CD4-positive, alpha-beta memory T cell (primary cell): ENCODE measurements around the gene CRYGB. TPM values are rescaled to one million over a fixed set of nuclear protein-coding genes. Genes with fewer than 3 reads are reported as not detected.

ENCODE experiments used
- CTCF ChIA-PET: fragments of 350-600 bp; sonication (Branson Sonifier 250); formaldehyde crosslinking; loops from one replicate; lab custom pipeline; 2021; ENCODE audit warnings: inconsistent platforms; ENCODE audit not compliant: partially characterized antibody; lab: Charles Lee
- POLR2A ChIA-PET: fragments of 350-600 bp; sonication (Branson Sonifier 250); formaldehyde crosslinking; loops from one replicate; lab custom pipeline; 2021; ENCODE audit not compliant: partially characterized antibody; lab: Charles Lee
- DNase-seq, 5 donors: peaks; one replicate each; pipeline versions ENCODE4 v3.0.0 to v3.0.0-alpha.2; 2020 to 2022; ENCODE audit warnings: mixed read lengths in 1 of 5
- H3K27ac ChIP-seq: one replicate; pipeline ENCODE4 v1.7.0; 2013; ENCODE audit warnings: low read depth, low read length
- H3K27me3 ChIP-seq: 2 replicates; pipeline ENCODE4 v1.7.0; 2013; ENCODE audit warnings: mild to moderate bottlenecking, low read length, moderate library complexity; ENCODE audit not compliant: insufficient read depth
- H3K36me3 ChIP-seq: 2 replicates; pipeline ENCODE4 v1.7.0; 2013; ENCODE audit warnings: mild to moderate bottlenecking, low read length, moderate library complexity; ENCODE audit not compliant: insufficient read depth
- H3K4me1 ChIP-seq: 2 replicates; pipeline ENCODE4 v1.7.0; 2013; ENCODE audit warnings: mild to moderate bottlenecking, low read length, moderate library complexity; ENCODE audit not compliant: insufficient read depth
- H3K4me3 ChIP-seq, 2 donors: one replicate each; pipeline ENCODE4 v1.7.0; 2013; ENCODE audit warnings: low read length in 2 of 2, mild to moderate bottlenecking in 1 of 2
- H3K9me3 ChIP-seq, 2 donors: one replicate each; pipeline ENCODE4 v1.7.0; 2013; ENCODE audit warnings: low read length in 2 of 2, control low read depth in 1 of 2; ENCODE audit not compliant: control insufficient read depth in 1 of 2
- H3K27ac Mint-ChIP-seq, 7 donors: one replicate each; pipeline ENCODE4 v1.8.0; 2020 to 2021; ENCODE audit warnings: mixed read lengths in 7 of 7, mild to moderate bottlenecking in 6 of 7, inconsistent platforms in 3 of 7, moderate library complexity in 3 of 7
- H3K27me3 Mint-ChIP-seq, 2 donors: one replicate each; pipeline ENCODE4 v1.8.0; 2020 to 2021; ENCODE audit warnings: mixed read lengths in 2 of 2
- H3K36me3 Mint-ChIP-seq, 2 donors: one replicate each; pipeline ENCODE4 v1.8.0; 2020 to 2021; ENCODE audit warnings: mixed read lengths in 2 of 2, inconsistent platforms in 1 of 2, mild to moderate bottlenecking in 1 of 2
- H3K4me1 Mint-ChIP-seq, 4 donors: one replicate each; pipeline ENCODE4 v1.8.0; 2020 to 2021; ENCODE audit warnings: mixed read lengths in 4 of 4, mild to moderate bottlenecking in 1 of 4
- H3K4me3 Mint-ChIP-seq, 8 donors: one replicate each; pipeline ENCODE4 v1.8.0; 2020 to 2021; ENCODE audit warnings: mixed read lengths in 8 of 8, mild to moderate bottlenecking in 7 of 8, moderate library complexity in 6 of 8, inconsistent platforms in 3 of 8
- H3K9me3 Mint-ChIP-seq, 8 donors: one replicate each; pipeline ENCODE4 v1.8.0; 2020 to 2021; ENCODE audit warnings: mixed read lengths in 8 of 8, mild to moderate bottlenecking in 5 of 8, inconsistent platforms in 3 of 8, moderate library complexity in 1 of 8
- intact Hi-C: fragments of 100-400 bp; cut with micrococcal nuclease; formaldehyde crosslinking; loops from one replicate; pipeline ENCODE4 v1.15.1; 2023
- polyA plus RNA-seq, 2 donors: library from polyadenylated mRNA; unstranded; fragments of 300-500 nt; fragmentation: Illumina TruSeq; gene quantifications; one replicate each; pipeline ENCODE4 v1.2.3, GENCODE V29; 2021
- total RNA-seq, 2 experiments: library from RNA; stranded (reverse); gene quantifications; one replicate each; pipeline ENCODE4 v1.2.3, GENCODE V29; 2021

Gene CRYGB
- total and polyA plus RNA-seq, 4 experiments from 2014 or later, result not detected

- peaks cover 3 to 5% (median 4%) of the 10 kb centered on the region in 4 donors for H3K4me1 Mint-ChIP-seq
- intact Hi-C loops, result loop anchor here (10.0 kb wide), 1 partner anchor 141 kb away; no protein-coding TSS in a partner anchor
- H3K27me3 Mint-ChIP-seq, result peaks cover 12 to 22% of the 10 kb centered on the region in 2 donors
- Histone ChIP-seq H3K27me3 (no peaks in the 10 kb centered on the region), H3K4me1 (no peaks in the 10 kb centered on the region), H3K9me3 (no peaks in the 10 kb centered on the region), H3K27ac (no peak overlapping the region), H3K36me3 (no peaks in the 10 kb centered on the region), H3K4me3 (no peak overlapping the region)
- H3K27ac Mint-ChIP-seq, result no peak overlapping the region
- H3K36me3 Mint-ChIP-seq, result no peaks in the 10 kb centered on the region
- CTCF ChIA-PET, result interaction anchor here (0.9 to 3.1 kb wide), 9 partner anchors 8 to 79 kb away, joined by 3 to 49 read pairs (median 7); partner anchors contain the start of genes C2orf80 and IDH1
- POLR2A ChIA-PET, result interaction anchor here (1.7 kb wide), 1 partner anchor 80 kb away, joined by 4 read pairs; no protein-coding TSS in a partner anchor
- H3K4me3 Mint-ChIP-seq, result no peak overlapping the region
- DNase-seq, result no peak
- H3K9me3 Mint-ChIP-seq, result no peaks in the 10 kb centered on the region
These were observed 28.2 kb upstream of the CRYGB start for GRCh38 chr2:208174144-208174543.

GRCh38 chr2:208172125-208172524, 26.2 kb upstream of the CRYGB start:
- no peaks in the 10 kb centered on the region for H3K27me3 ChIP-seq
- H3K4me3 ChIP-seq, result no peak overlapping the region
- ChIA-PET POLR2A (no interaction called here), CTCF (interaction anchor here (1.4 kb wide), 1 partner anchor 10 kb away, joined by 8 read pairs; no protein-coding TSS in a partner anchor)
- H3K4me1 ChIP-seq, result no peaks in the 10 kb centered on the region
- DNase-seq, result no peak
- H3K27ac Mint-ChIP-seq, result peak overlapping the region in 1 of 7 donors; percentile 28
- H3K4me3 Mint-ChIP-seq, result no peak overlapping the region
- no peak overlapping the region for H3K27ac ChIP-seq
- H3K36me3 Mint-ChIP-seq, result no peaks in the 10 kb centered on the region
- peaks cover 3 to 5% (median 4%) of the 10 kb centered on the region in 4 donors for H3K4me1 Mint-ChIP-seq
- no peaks in the 10 kb centered on the region for H3K9me3 ChIP-seq
- H3K9me3 Mint-ChIP-seq, result no peaks in the 10 kb centered on the region
- no peaks in the 10 kb centered on the region for H3K36me3 ChIP-seq
- intact Hi-C loops, result loop anchor here (10.0 kb wide), 1 partner anchor 143 kb away; no protein-coding TSS in a partner anchor
- peaks cover 12 to 24% of the 10 kb centered on the region in 2 donors for H3K27me3 Mint-ChIP-seq

- H3K4me3 Mint-ChIP-seq, result no peak overlapping the region
- DNase-seq, result no peak
- H3K4me1 ChIP-seq, result no peaks in the 10 kb centered on the region
These were observed 19.2 kb upstream of the CRYGB start for GRCh38 chr2:208164951-208165755.

GRCh38 chr2:208163489-208163888, 17.5 kb upstream of the CRYGB start, which contains the start of gene CRYGA:
Gene CRYGA, minus strand, starts transcription at chr2:208163589. Its CDS starts 33 bp downstream, at chr2:208163556.
- H3K9me3 Mint-ChIP-seq, result no peaks in the 10 kb centered on the region
- H3K4me3 ChIP-seq, result no peak within 1 kb of the TSS
- H3K27me3 Mint-ChIP-seq, result peaks cover 12 to 14% of the 10 kb centered on the region in 2 donors
- intact Hi-C loops, result no loop called here
- ChIA-PET POLR2A (no interaction called here), CTCF (no interaction called here)
- H3K27ac Mint-ChIP-seq, result no peak within 1 kb of the TSS
- H3K36me3 ChIP-seq, result no peaks in the 10 kb centered on the region
- no peak within 1 kb of the TSS for H3K27ac ChIP-seq
- H3K4me1 Mint-ChIP-seq, result no peaks in the 10 kb centered on the region
- H3K4me1 ChIP-seq, result no peaks in the 10 kb centered on the region
- no peak within 1 kb of the TSS for H3K4me3 Mint-ChIP-seq
- no peaks in the 10 kb centered on the region for H3K36me3 Mint-ChIP-seq
- no peak for DNase-seq
- no peaks in the 10 kb centered on the region for H3K9me3 ChIP-seq
- no peaks in the 10 kb centered on the region for H3K27me3 ChIP-seq

More at GRCh38 chr2:208164951-208165755, 19.2 kb upstream of the CRYGB start:
- Histone ChIP-seq H3K36me3 (no peaks in the 10 kb centered on the region), H3K27ac (no peak overlapping the region), H3K27me3 (no peaks in the 10 kb centered on the region), H3K4me3 (no peak overlapping the region), H3K9me3 (no peaks in the 10 kb centered on the region)
- H3K27me3 Mint-ChIP-seq, result peaks cover 14 to 18% of the 10 kb centered on the region in 2 donors
- no peak overlapping the region for H3K27ac Mint-ChIP-seq
- no peaks in the 10 kb centered on the region for H3K9me3 Mint-ChIP-seq
- intact Hi-C loops, result no loop called here
- CTCF ChIA-PET, result interaction anchor here (4.2 kb wide), 1 partner anchor 10 kb away, joined by 24 read pairs; no protein-coding TSS in a partner anchor
- H3K4me1 Mint-ChIP-seq, result no peaks in the 10 kb centered on the region
- no peaks in the 10 kb centered on the region for H3K36me3 Mint-ChIP-seq
- POLR2A ChIA-PET, result no interaction called here

- H3K4me1 ChIP-seq, result no peaks in the 10 kb centered on the region
- H3K4me3 ChIP-seq, result no peak overlapping the region
- intact Hi-C loops, result no loop called here
- no peak overlapping the region for H3K27ac Mint-ChIP-seq
- no peaks in the 10 kb centered on the region for H3K36me3 ChIP-seq
- H3K27me3 ChIP-seq, result no peaks in the 10 kb centered on the region
- no peaks in the 10 kb centered on the region for H3K36me3 Mint-ChIP-seq
- H3K9me3 ChIP-seq, result no peaks in the 10 kb centered on the region
- H3K27ac ChIP-seq, result no peak overlapping the region
- CTCF ChIA-PET, result interaction anchor here (1.0 to 1.5 kb wide), 2 partner anchors 14 to 19 kb away, joined by 3 read pairs; no protein-coding TSS in a partner anchor
- H3K4me1 Mint-ChIP-seq, result no peaks in the 10 kb centered on the region
- POLR2A ChIA-PET, result no interaction called here
- no peak for DNase-seq
- H3K27me3 Mint-ChIP-seq, result peaks cover 2 to 4% of the 10 kb centered on the region in 2 donors
- H3K4me3 Mint-ChIP-seq, result no peak overlapping the region
- H3K9me3 Mint-ChIP-seq, result peaks cover 0 to 9% (median 5%) of the 10 kb centered on the region in 8 donors
These were observed 10.5 kb upstream of the CRYGB start for GRCh38 chr2:208156439-208156838.

- no peaks in the 10 kb centered on the region for H3K9me3 ChIP-seq
- Mint-ChIP-seq H3K9me3 (peaks cover 0 to 17% (median 13%) of the 10 kb centered on the region in 8 donors), H3K4me3 (no peak overlapping the region), H3K27me3 (peaks cover 6% of the 10 kb centered on the region in 2 donors), H3K4me1 (no peaks in the 10 kb centered on the region), H3K36me3 (no peaks in the 10 kb centered on the region), H3K27ac (no peak overlapping the region)
- no peak overlapping the region for H3K27ac ChIP-seq
- no peaks in the 10 kb centered on the region for H3K36me3 ChIP-seq
- ChIA-PET CTCF (no interaction called here), POLR2A (no interaction called here)
- DNase-seq, result no peak
- no peak overlapping the region for H3K4me3 ChIP-seq
- H3K4me1 ChIP-seq, result no peaks in the 10 kb centered on the region
- intact Hi-C loops, result no loop called here
- no peaks in the 10 kb centered on the region for H3K27me3 ChIP-seq
These were observed 7.2 kb upstream of the CRYGB start for GRCh38 chr2:208153156-208153555.

- CTCF ChIA-PET, result no interaction called here
- no peak overlapping the region for H3K27ac ChIP-seq
- Mint-ChIP-seq H3K27me3 (peaks cover 5 to 13% of the 10 kb centered on the region in 2 donors), H3K4me3 (no peak overlapping the region), H3K9me3 (peaks cover 0 to 17% (median 13%) of the 10 kb centered on the region in 8 donors), H3K4me1 (no peaks in the 10 kb centered on the region), H3K36me3 (no peaks in the 10 kb centered on the region), H3K27ac (no peak overlapping the region)
- no peaks in the 10 kb centered on the region for H3K27me3 ChIP-seq
- intact Hi-C loops, result no loop called here
- no peaks in the 10 kb centered on the region for H3K9me3 ChIP-seq
- H3K4me3 ChIP-seq, result no peak overlapping the region
- no peaks in the 10 kb centered on the region for H3K36me3 ChIP-seq
- no peaks in the 10 kb centered on the region for H3K4me1 ChIP-seq
- no peak for DNase-seq
- POLR2A ChIA-PET, result no interaction called here
These were observed 5.0 kb upstream of the CRYGB start for GRCh38 chr2:208150956-208151355.
